Smooth muscle cell (in vitro differentiated cells): Measurements from ENCODE around the gene INCA1. TPM values are rescaled to one million over a fixed set of nuclear protein-coding genes. Genes with fewer than 3 reads are reported as not detected.

Experiments
- DNase-seq: peaks from one replicate; lab custom pipeline; 2025; ENCODE audit not compliant: unreplicated experiment; lab: John Stamatoyannopoulos, UW
- H2AFZ ChIP-seq: fragments of 200-600 bp; sonication (generic); 2 replicates; pipeline ENCODE4 v1.6.0; 2016; ENCODE audit warnings: antibody characterized with exemption, low read depth, mild to moderate bottlenecking
- H3F3A ChIP-seq: fragments of 200-600 bp; sonication (generic); 2 replicates; pipeline ENCODE4 v1.6.0; 2017; ENCODE audit warnings: antibody characterized with exemption, low read depth
- H3K27ac ChIP-seq: fragments of 200-600 bp; sonication (generic); 2 replicates; pipeline ENCODE4 v1.5.1; 2016; ENCODE audit warnings: low read depth, mild to moderate bottlenecking
- H3K27me3 ChIP-seq: fragments of 200-600 bp; sonication (generic); 2 replicates; pipeline ENCODE4 v1.6.1; 2016; ENCODE audit warnings: low read depth, mild to moderate bottlenecking
- H3K36me3 ChIP-seq: fragments of 200-600 bp; sonication (generic); 2 replicates; pipeline ENCODE4 v1.5.1; 2016; ENCODE audit warnings: low read depth
- H3K4me1 ChIP-seq: fragments of 200-600 bp; sonication (generic); 2 replicates; pipeline ENCODE4 v1.5.1; 2016; ENCODE audit warnings: low read depth
- H3K4me2 ChIP-seq: fragments of 200-600 bp; sonication (generic); 2 replicates; pipeline ENCODE4 v1.6.0; 2016; ENCODE audit warnings: mild to moderate bottlenecking
- H3K4me3 ChIP-seq: fragments of 200-600 bp; sonication (generic); 2 replicates; pipeline ENCODE4 v1.5.1; 2016; ENCODE audit warnings: mild to moderate bottlenecking
- H3K79me2 ChIP-seq: fragments of 200-600 bp; sonication (generic); 2 replicates; pipeline ENCODE4 v1.6.0; 2016; ENCODE audit warnings: low read depth, mild to moderate bottlenecking
- H3K9ac ChIP-seq: fragments of 200-600 bp; sonication (generic); 2 replicates; pipeline ENCODE4 v1.6.0; 2016; ENCODE audit warnings: low read depth
- H3K9me3 ChIP-seq: fragments of 200-600 bp; sonication (generic); replicated peaks from 2 replicates; pipeline ENCODE4 v1.5.1; 2016; ENCODE audit warnings: low read depth
- H4K20me1 ChIP-seq: fragments of 200-600 bp; sonication (generic); 2 replicates; pipeline ENCODE4 v1.6.0; 2016; ENCODE audit warnings: low read depth
- WGBS: methylation state at CpG from one replicate; pipeline ENCODE4 v1.1.7; 2016; ENCODE audit warnings: low lambda C conversion rate; 5-methylcytosine and 5-hydroxymethylcytosine counted together
- polyA plus RNA-seq: library from polyadenylated mRNA; unstranded; fragments of >200 nt; fragmentation: Nextera tagmentation; extraction: Ambion mirVana; gene quantifications from 2 replicates; pipeline ENCODE4 v1.2.1, GENCODE V29; 2016
- total RNA-seq: library from RNA; depleted of rRNA; stranded (reverse); fragments of >200 nt; gene quantifications from 2 replicates; pipeline ENCODE4 v1.2.3, GENCODE V29; 2014
- TF ChIP-seq, protein P1 (sequence below): fragments of 200-600 bp; sonication (generic); IDR thresholded peaks from 2 replicates; pipeline ENCODE4 v1.5.1; 2017; ENCODE audit warnings: borderline replicate concordance, mild to moderate bottlenecking, antibody characterized with exemption; ENCODE audit not compliant: insufficient read depth, poor library complexity, severe bottlenecking

Gene INCA1
- total and polyA plus RNA-seq, 2 experiments from 2014 or later = 1.4 TPM; not detected in 1

DNA sequence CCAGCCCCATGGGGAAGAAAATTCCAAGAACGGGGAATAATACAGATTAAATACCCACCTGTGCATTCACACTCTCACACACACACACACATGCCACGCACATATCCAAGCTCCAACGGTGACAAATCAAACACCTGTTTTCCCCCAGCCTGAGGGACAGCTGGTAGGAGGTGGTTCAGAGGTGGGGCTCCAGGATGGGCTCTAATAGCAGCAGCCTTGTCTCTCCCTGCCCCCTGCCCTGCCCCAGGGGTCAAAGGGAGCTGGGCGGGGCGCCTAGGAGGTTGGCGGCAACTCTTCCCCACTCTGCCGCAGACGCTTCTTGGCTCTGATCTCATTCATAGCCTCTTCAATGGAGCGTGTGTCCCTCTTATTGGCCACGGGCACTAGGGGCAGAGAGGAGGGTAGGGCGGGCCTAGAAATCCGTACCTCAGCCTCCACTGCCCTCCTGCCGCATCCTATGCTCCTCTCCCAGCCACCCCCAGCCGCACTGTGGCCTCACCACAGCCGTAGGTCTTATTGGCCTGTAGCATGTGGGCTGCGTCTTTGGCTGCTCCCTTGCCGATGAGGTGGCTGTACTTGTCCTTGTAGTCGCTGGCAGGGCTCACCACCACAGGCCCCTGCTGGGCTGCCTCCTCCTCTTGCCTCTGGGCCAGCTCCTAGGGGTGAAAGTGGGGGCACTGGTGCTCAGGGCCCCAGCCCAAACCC, 37.9 kb downstream of the INCA1 start:
- 95% methylated on average over 18 of the region's 18 CpGs for WGBS
- no peaks in the 10 kb centered on the region for H3F3A ChIP-seq
- H3K4me3 ChIP-seq = no peak overlapping the region
- H3K27ac ChIP-seq = no peak overlapping the region
- TF ChIP-seq, protein P1, sequence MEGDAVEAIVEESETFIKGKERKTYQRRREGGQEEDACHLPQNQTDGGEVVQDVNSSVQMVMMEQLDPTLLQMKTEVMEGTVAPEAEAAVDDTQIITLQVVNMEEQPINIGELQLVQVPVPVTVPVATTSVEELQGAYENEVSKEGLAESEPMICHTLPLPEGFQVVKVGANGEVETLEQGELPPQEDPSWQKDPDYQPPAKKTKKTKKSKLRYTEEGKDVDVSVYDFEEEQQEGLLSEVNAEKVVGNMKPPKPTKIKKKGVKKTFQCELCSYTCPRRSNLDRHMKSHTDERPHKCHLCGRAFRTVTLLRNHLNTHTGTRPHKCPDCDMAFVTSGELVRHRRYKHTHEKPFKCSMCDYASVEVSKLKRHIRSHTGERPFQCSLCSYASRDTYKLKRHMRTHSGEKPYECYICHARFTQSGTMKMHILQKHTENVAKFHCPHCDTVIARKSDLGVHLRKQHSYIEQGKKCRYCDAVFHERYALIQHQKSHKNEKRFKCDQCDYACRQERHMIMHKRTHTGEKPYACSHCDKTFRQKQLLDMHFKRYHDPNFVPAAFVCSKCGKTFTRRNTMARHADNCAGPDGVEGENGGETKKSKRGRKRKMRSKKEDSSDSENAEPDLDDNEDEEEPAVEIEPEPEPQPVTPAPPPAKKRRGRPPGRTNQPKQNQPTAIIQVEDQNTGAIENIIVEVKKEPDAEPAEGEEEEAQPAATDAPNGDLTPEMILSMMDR = no peak
- no peaks in the 10 kb centered on the region for H3K27me3 ChIP-seq
- H3K9me3 ChIP-seq = no peaks in the 10 kb centered on the region
- no peaks in the 10 kb centered on the region for H4K20me1 ChIP-seq
- H3K36me3 ChIP-seq = no peaks in the 10 kb centered on the region
- H3K4me2 ChIP-seq = no peak overlapping the region
- H2AFZ ChIP-seq = no peak overlapping the region
- no peak for DNase-seq
- H3K9ac ChIP-seq = no peak overlapping the region
- H3K79me2 ChIP-seq = peaks cover 14% of the 10 kb centered on the region
- H3K4me1 ChIP-seq = no peaks in the 10 kb centered on the region

DNA sequence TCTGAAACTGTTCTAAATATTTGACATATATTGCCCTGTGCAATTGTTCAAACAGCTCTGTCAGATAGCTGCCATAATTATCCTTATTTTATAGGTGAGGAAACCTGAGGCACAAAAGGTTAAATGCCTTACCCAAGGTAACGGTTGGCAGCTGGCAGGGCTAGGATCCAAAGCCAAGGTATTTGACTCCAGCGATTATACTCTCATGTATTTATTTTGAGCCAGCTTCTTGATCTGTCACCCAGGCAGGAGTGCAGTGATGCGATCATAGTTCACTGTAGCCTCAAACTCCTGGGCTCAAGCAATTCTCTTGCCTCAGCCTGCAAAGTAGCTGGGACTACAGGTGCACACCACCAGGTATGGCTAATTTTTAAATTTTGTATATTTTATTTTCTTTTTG, 39.2 kb downstream of the INCA1 start:
- no peak overlapping the region for H3K9ac ChIP-seq
- H3K27me3 ChIP-seq = no peaks in the 10 kb centered on the region
- H3K36me3 ChIP-seq = no peaks in the 10 kb centered on the region
- H4K20me1 ChIP-seq = no peaks in the 10 kb centered on the region
- TF ChIP-seq, protein P1 = no peak
- H2AFZ ChIP-seq = no peak overlapping the region
- H3K9me3 ChIP-seq = no peaks in the 10 kb centered on the region
- WGBS = 96% methylated on average over 3 of the region's 3 CpGs
- no peak overlapping the region for H3K4me3 ChIP-seq
- no peaks in the 10 kb centered on the region for H3K4me1 ChIP-seq
- H3F3A ChIP-seq = no peaks in the 10 kb centered on the region
- H3K27ac ChIP-seq = no peak overlapping the region
- no peak for DNase-seq
- H3K79me2 ChIP-seq = peaks cover 6% of the 10 kb centered on the region
- no peak overlapping the region for H3K4me2 ChIP-seq

DNA sequence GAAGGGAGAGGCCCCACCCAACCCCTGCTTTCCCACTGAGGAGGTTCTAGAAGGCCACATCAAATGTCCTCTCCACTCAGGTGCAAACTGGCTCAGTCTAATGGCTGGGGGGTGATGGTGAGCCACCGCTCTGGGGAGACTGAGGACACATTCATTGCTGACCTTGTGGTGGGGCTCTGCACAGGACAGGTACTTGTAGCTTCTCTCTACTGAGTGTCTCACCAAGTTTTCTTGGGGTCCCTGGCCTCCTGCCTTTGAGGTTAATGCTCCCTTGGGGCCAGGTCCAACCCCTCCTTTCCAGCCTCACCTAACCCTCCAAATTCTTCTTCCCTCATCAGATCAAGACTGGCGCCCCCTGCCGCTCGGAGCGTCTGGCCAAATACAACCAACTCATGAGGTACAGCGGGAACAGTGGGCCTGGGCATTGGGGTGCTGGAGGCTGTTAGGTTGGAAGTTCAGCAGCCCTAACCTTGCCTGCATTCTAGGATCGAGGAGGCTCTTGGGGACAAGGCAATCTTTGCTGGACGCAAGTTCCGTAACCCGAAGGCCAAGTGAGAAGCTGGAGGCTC, 40.7 kb downstream of the INCA1 start:
- H4K20me1 ChIP-seq = no peaks in the 10 kb centered on the region
- TF ChIP-seq, protein P1 = peak; percentile 16
- DNase-seq = no peak
- H3K4me1 ChIP-seq = peaks cover under 1% of the 10 kb centered on the region
- H3K36me3 ChIP-seq = no peaks in the 10 kb centered on the region
- no peaks in the 10 kb centered on the region for H3F3A ChIP-seq
- no peak overlapping the region for H3K9ac ChIP-seq
- H2AFZ ChIP-seq = no peak overlapping the region
- no peak overlapping the region for H3K4me2 ChIP-seq
- H3K4me3 ChIP-seq = no peak overlapping the region
- 79% methylated on average over 10 of the region's 10 CpGs for WGBS
- no peak overlapping the region for H3K27ac ChIP-seq
- H3K79me2 ChIP-seq = no peaks in the 10 kb centered on the region
- H3K27me3 ChIP-seq = no peaks in the 10 kb centered on the region
- H3K9me3 ChIP-seq = no peaks in the 10 kb centered on the region

DNA sequence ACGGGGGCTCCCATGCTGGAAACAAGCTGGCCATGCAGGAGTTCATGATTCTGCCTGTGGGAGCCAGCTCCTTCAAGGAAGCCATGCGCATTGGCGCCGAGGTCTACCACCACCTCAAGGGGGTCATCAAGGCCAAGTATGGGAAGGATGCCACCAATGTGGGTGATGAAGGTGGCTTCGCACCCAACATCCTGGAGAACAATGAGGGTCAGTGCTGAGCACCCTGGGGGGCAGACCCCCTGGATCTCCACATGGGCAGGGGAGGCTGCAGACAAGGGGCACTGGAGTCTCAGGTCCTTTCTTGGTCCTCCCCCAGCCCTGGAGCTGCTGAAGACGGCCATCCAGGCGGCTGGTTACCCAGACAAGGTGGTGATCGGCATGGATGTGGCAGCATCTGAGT, 42.2 kb downstream of the INCA1 start:
- Histone ChIP-seq H3K4me1 (peaks cover 15% of the 10 kb centered on the region), H4K20me1 (no peaks in the 10 kb centered on the region), H3F3A (peaks cover 5% of the 10 kb centered on the region), H3K27me3 (no peaks in the 10 kb centered on the region), H3K4me2 (no peak overlapping the region), H2AFZ (no peak overlapping the region), H3K79me2 (no peaks in the 10 kb centered on the region), H3K9ac (no peak overlapping the region), H3K4me3 (no peak overlapping the region), H3K36me3 (no peaks in the 10 kb centered on the region), H3K9me3 (no peaks in the 10 kb centered on the region), H3K27ac (no peak overlapping the region)
- WGBS = 97% methylated on average over 8 of the region's 8 CpGs
- TF ChIP-seq, protein P1 = no peak
- no peak for DNase-seq
